GM15510 (cell line): Measurements from ENCODE around the gene PTGES.

Experiments
- POLR2A ChIP-seq: IDR thresholded peaks from 3 replicates; pipeline ENCODE4 v1.6.1; 2011; ENCODE audit warnings: borderline replicate concordance; ENCODE audit not compliant: insufficient read length; ENCODE audit errors: extremely low read depth

Gene PTGES

GRCh38 chr9:129752900-129753729 is at the start of gene PTGES:
PTGES (minus strand) TSS chr9:129753042; CDS start chr9:129753012, 30 bp downstream.
- TF ChIP-seq POLR2A = no peak

DNA sequence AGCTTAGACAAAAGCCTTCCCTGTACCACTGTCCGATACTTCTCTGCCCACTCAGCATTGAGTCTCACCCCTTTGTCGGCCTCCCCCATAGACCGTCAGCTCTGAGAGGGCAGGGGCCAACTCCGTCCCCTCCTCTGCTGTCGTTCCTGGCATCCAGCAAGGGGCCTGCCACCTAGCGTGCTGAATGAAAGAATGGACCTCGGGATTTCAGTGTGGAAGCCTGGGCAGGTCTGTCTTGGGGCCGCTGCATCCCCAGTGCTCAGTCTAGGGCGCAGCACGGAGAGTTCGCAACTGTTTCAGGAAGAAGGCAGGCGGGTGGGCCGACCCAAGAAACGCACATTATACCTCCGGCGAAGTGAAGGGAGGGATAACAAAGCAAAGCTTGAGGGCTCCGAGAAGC is 48.7 kb upstream of the PTGES start:
- no peak for TF ChIP-seq POLR2A

GRCh38 chr9:129798973-129799372 is 46.1 kb upstream of the PTGES start:
- no peak for TF ChIP-seq POLR2A

- no peak for TF ChIP-seq POLR2A
These were observed 41.7 kb upstream of the PTGES start for GRCh38 chr9:129794549-129794948.

DNA sequence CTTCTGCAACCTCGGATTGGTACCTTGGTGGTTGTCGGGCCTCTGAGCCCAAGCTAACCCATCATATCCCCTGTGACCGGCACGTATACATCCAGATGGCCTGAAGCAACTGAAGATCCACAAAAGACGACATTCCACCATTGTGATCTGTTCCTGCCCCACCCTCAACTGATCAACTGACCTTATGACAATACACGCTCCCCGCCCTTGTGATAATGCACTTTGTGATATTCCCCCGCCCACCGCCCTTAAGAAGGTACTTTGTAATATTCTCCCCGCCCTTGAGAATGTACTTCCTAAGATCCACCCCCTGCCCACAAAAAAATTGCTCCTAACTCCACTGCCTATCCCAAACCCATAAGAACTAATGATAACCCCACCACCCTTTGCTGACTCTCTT is 33.6 kb upstream of the PTGES start:
- no peak for TF ChIP-seq POLR2A

GRCh38 chr9:129785866-129786265 is 33.0 kb upstream of the PTGES start:
- no peak for TF ChIP-seq POLR2A

- TF ChIP-seq POLR2A = no peak
These were observed 30.9 kb upstream of the PTGES start for GRCh38 chr9:129783516-129784361.

- no peak for TF ChIP-seq POLR2A
These were observed 29.1 kb upstream of the PTGES start for GRCh38 chr9:129781981-129782380.

GRCh38 chr9:129781131-129781530 is 28.3 kb upstream of the PTGES start:
- TF ChIP-seq POLR2A = no peak

GRCh38 chr9:129779560-129780190 is 26.8 kb upstream of the PTGES start:
- no peak for TF ChIP-seq POLR2A

- no peak for TF ChIP-seq POLR2A
These were observed 25.6 kb upstream of the PTGES start for GRCh38 chr9:129778469-129778868.

DNA sequence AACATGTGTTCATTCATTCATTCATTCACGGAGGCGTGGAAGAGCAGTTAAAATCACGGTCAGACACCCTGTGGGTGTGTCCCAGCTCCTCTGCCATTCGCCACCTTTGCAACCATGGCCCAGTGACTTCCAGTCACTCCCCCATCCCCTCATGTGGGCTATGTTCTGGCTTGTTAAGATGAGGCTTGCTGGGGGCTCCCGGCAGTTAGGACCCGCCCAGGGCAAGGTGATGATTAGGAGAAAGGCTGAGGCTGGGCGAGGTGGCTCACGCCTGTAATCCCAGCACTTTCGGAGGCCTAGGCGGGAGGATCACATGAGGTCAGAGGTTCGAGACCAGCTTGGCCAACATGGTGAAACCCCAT is 24.9 kb upstream of the PTGES start:
- TF ChIP-seq POLR2A = no peak

DNA sequence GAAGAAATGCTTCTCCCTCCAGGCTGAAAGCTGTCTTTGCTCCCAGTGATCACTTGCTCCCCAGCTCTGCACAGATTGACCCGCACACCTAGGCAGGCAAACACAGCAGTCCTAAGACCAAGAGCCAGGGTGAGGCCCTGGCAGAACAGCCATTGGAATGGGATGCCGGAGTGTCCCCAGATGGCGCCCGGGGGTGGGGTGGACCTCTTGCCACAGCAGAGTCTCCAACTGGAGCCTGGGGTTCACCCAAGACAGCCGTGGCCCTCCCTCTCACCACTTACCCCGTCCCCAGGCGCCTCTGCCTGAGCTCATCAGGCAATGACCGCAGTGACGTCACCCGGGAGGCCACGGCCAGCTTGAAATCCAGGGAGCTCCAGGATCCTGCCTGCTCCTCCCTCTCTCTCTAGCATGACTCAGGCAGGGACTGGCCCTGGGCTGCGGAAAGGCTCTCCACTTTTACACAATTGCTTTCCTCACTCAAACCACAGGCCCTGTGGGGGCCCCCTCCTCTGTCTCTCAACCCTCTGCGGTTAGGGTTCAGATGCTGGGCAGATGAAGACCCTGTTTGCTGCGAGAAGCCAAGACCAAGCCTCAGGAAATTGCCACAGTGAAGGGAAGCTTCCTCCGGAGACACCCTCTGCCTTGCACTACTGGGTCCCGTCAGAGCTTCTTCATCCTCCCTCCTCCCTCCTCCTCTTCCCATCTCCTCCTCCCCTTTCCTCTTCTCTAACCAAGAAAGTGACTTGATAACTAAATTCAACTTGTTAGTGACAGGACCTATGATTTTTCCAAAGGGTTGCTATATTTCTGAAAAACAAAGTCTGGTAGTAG is 24.3 kb upstream of the PTGES start:
- no peak for TF ChIP-seq POLR2A

DNA sequence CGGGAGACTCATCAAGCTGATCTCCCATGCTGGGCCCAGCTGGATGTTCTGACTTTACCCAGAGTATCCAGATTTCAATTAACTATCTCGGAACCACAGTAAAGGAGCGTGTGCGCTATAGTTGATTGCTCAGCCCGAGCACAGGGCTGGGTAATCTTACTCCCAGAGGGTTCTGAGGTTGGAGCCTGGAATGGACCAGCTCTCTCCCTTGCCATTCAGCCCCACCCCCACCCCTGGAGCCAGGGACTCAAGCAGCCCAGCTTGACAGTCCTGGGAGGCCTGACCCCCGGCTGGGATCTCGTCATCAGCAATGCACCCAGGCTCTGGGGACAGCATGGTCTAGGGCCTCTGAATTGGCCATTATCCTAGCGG is 23.7 kb upstream of the PTGES start:
- no peak for TF ChIP-seq POLR2A
